HG03139 (cell line): ENCODE data around the gene WWP2.
"Not testable (repeated sequence)": the region's sequence is repeated elsewhere in the genome, so short reads cannot be mapped to it uniquely, and the experiment has no call there.

ENCODE experiments used
- ATAC-seq: cut with Tn5 transposase; IDR thresholded peaks from one replicate; pipeline ENCODE4 v1.9.1; 2021; ENCODE audit not compliant: unreplicated experiment

WWP2 gene

GRCh38 chr16:69793526-69793925 lies 31.4 kb downstream of the WWP2 start:
- no peak for ATAC-seq

- ATAC-seq, result no peak
Observed at GRCh38 chr16:69794486-69794885, 32.4 kb downstream of the WWP2 start.

GRCh38 chr16:69796285-69797118 lies 34.4 kb downstream of the WWP2 start:
- no peak for ATAC-seq

GRCh38 chr16:69798466-69798865 lies 36.3 kb downstream of the WWP2 start:
- ATAC-seq, result no peak

- ATAC-seq, result no peak
Observed at GRCh38 chr16:69799611-69800031, 37.5 kb downstream of the WWP2 start.

GRCh38 chr16:69804297-69804696 lies 42.2 kb downstream of the WWP2 start:
- ATAC-seq, result no peak

GRCh38 chr16:69806776-69807175 lies 44.6 kb downstream of the WWP2 start:
- ATAC-seq, result not testable (repeated sequence)

GRCh38 chr16:69812688-69813014 lies 50.5 kb downstream of the WWP2 start:
- no peak for ATAC-seq

- ATAC-seq, result no peak
Observed at GRCh38 chr16:69814078-69814477, 51.9 kb downstream of the WWP2 start.

- ATAC-seq, result no peak
Observed at GRCh38 chr16:69814561-69814960, 52.4 kb downstream of the WWP2 start.

- not testable (repeated sequence) for ATAC-seq
Observed at GRCh38 chr16:69815216-69815883, 53.2 kb downstream of the WWP2 start.

- ATAC-seq, result no peak
Observed at GRCh38 chr16:69816996-69817395, 54.9 kb downstream of the WWP2 start.

GRCh38 chr16:69818891-69819545 lies 56.9 kb downstream of the WWP2 start:
- ATAC-seq, result no peak

GRCh38 chr16:69820926-69821541 lies 58.9 kb downstream of the WWP2 start:
- no peak for ATAC-seq

- ATAC-seq, result no peak
Observed at GRCh38 chr16:69821844-69822173, 59.7 kb downstream of the WWP2 start.

GRCh38 chr16:69822174-69822935 lies 60.2 kb downstream of the WWP2 start:
- no peak for ATAC-seq

GRCh38 chr16:69823831-69824563 lies 61.9 kb downstream of the WWP2 start:
- ATAC-seq, result peak; percentile 86

GRCh38 chr16:69824564-69825142 lies 62.5 kb downstream of the WWP2 start:
- ATAC-seq, result not testable (repeated sequence)

- ATAC-seq, result no peak
Observed at GRCh38 chr16:69827524-69827923, 65.4 kb downstream of the WWP2 start.

- no peak for ATAC-seq
Observed at GRCh38 chr16:69829338-69829737, 67.2 kb downstream of the WWP2 start.
